Mesothelial cell of epicardium (in vitro differentiated cells): ENCODE measurements around the gene ST7. TPM values are rescaled to one million over a fixed set of nuclear protein-coding genes. Genes with fewer than 3 reads are reported as not detected.
A peak's percentile ranks its signal among the peaks of the same experiment; 100 is the strongest.

Experiments used
- DNase-seq, 2 experiments: peaks; one replicate each; pipeline ENCODE4 v3.0.0; 2021; ENCODE audit warnings: low spot score in 2 of 2; ENCODE audit not compliant: unreplicated experiment in 2 of 2
- H3K27ac Mint-ChIP-seq: 2 replicates; pipeline ENCODE4 v1.8.0; 2021; ENCODE audit warnings: mixed read lengths
- H3K27me3 Mint-ChIP-seq: 2 replicates; pipeline ENCODE4 v1.8.0; 2021; ENCODE audit warnings: low read depth, mixed read lengths
- H3K36me3 Mint-ChIP-seq: 2 replicates; pipeline ENCODE4 v1.8.0; 2021; ENCODE audit warnings: mixed read lengths
- H3K4me1 Mint-ChIP-seq: 2 replicates; pipeline ENCODE4 v1.8.0; 2021; ENCODE audit warnings: mixed read lengths
- H3K4me3 Mint-ChIP-seq: 2 replicates; pipeline ENCODE4 v1.8.0; 2021; ENCODE audit warnings: mild to moderate bottlenecking, moderate library complexity, mixed read lengths
- H3K9me3 Mint-ChIP-seq: 2 replicates; pipeline ENCODE4 v1.8.0; 2021; ENCODE audit warnings: mixed read lengths
- CTCF ChIP-seq: fragments of 200-600 bp; sonication (generic); IDR thresholded peaks from one replicate; pipeline ENCODE4 v1.5.0; 2021; ENCODE audit warnings: antibody characterized with exemption; ENCODE audit not compliant: unreplicated experiment
- total RNA-seq: library from RNA; stranded (reverse); gene quantifications from 3 replicates; pipeline ENCODE4 v1.2.1, GENCODE V29; 2021

The ST7 gene
- total RNA-seq, 1 donor from 2014 or later: 40.5 TPM

GRCh38 chr7:117219485-117219884, 266.2 kb downstream of the ST7 start:
- no peak for TF ChIP-seq CTCF
- peaks cover 31% of the 10 kb centered on the region for H3K36me3 Mint-ChIP-seq
- H3K9me3 Mint-ChIP-seq: no peaks in the 10 kb centered on the region
- no peak overlapping the region for H3K4me3 Mint-ChIP-seq
- no peak for DNase-seq
- H3K4me1 Mint-ChIP-seq: peaks cover 50% of the 10 kb centered on the region
- no peaks in the 10 kb centered on the region for H3K27me3 Mint-ChIP-seq
- H3K27ac Mint-ChIP-seq: peak overlapping the region; percentile 91

GRCh38 chr7:117220836-117221235, 267.5 kb downstream of the ST7 start:
- DNase-seq: no peak
- Mint-ChIP-seq H3K4me1 (peaks cover 51% of the 10 kb centered on the region), H3K27me3 (no peaks in the 10 kb centered on the region), H3K36me3 (peaks cover 34% of the 10 kb centered on the region), H3K4me3 (no peak overlapping the region), H3K9me3 (no peaks in the 10 kb centered on the region), H3K27ac (no peak overlapping the region)
- TF ChIP-seq CTCF: no peak

GRCh38 chr7:117225536-117225935, 272.2 kb downstream of the ST7 start:
- DNase-seq: no peak
- Mint-ChIP-seq H3K9me3 (no peaks in the 10 kb centered on the region), H3K36me3 (peaks cover 28% of the 10 kb centered on the region), H3K4me3 (no peak overlapping the region), H3K27me3 (no peaks in the 10 kb centered on the region), H3K27ac (peak overlapping the region; percentile 24), H3K4me1 (peaks cover 26% of the 10 kb centered on the region)
- no peak for TF ChIP-seq CTCF

- Mint-ChIP-seq H3K9me3 (peaks cover 4% of the 10 kb centered on the region), H3K4me1 (peaks cover 35% of the 10 kb centered on the region), H3K27ac (no peak overlapping the region), H3K36me3 (peaks cover 28% of the 10 kb centered on the region), H3K4me3 (no peak overlapping the region), H3K27me3 (no peaks in the 10 kb centered on the region)
- no peak for TF ChIP-seq CTCF
- no peak for DNase-seq
These were observed 273.8 kb downstream of the ST7 start for GRCh38 chr7:117227091-117227490.

GRCh38 chr7:117229350-117229749, 276.0 kb downstream of the ST7 start:
- Mint-ChIP-seq H3K27me3 (no peaks in the 10 kb centered on the region), H3K9me3 (peaks cover 16% of the 10 kb centered on the region), H3K4me1 (peaks cover 35% of the 10 kb centered on the region), H3K4me3 (no peak overlapping the region), H3K27ac (peak overlapping the region; percentile 93), H3K36me3 (peaks cover 18% of the 10 kb centered on the region)
- no peak for TF ChIP-seq CTCF
- no peak for DNase-seq

- H3K4me1 Mint-ChIP-seq: peaks cover 31% of the 10 kb centered on the region
- H3K4me3 Mint-ChIP-seq: no peak overlapping the region
- H3K27ac Mint-ChIP-seq: peak overlapping the region; percentile 93
- no peak for DNase-seq
- H3K36me3 Mint-ChIP-seq: peaks cover 15% of the 10 kb centered on the region
- no peak for TF ChIP-seq CTCF
- peaks cover 23% of the 10 kb centered on the region for H3K9me3 Mint-ChIP-seq
- H3K27me3 Mint-ChIP-seq: no peaks in the 10 kb centered on the region
These were observed 277.2 kb downstream of the ST7 start for GRCh38 chr7:117230276-117231046.
